Renal cortex interstitium (tissue), 11 donors: ENCODE measurements around the gene PDE9A. TPM values are rescaled to one million over a fixed set of nuclear protein-coding genes. Genes with fewer than 3 reads are reported as not detected.
"Not testable (repeated sequence)": the region's sequence is repeated elsewhere in the genome, so short reads cannot be mapped to it uniquely, and the experiment has no call there.

ENCODE experiments used
- DNase-seq, 11 donors: peaks; one replicate each; pipeline ENCODE4 v3.0.0-alpha.2; 2013; ENCODE audit warnings: low read depth in 9 of 11, low spot score in 4 of 11; ENCODE audit errors: extremely low read depth in 1 of 11
- polyA plus RNA-seq, 3 donors: library from polyadenylated mRNA; unstranded; fragments of 120-200 nt; gene quantifications; one replicate each; pipeline ENCODE4 v1.2.1, GENCODE V29; 2013; ENCODE audit not compliant: insufficient read length in 3 of 3

The PDE9A gene
- polyA plus RNA-seq, 3 donors, result 37.5 to 54.3 (median 43.1) TPM

DNA sequence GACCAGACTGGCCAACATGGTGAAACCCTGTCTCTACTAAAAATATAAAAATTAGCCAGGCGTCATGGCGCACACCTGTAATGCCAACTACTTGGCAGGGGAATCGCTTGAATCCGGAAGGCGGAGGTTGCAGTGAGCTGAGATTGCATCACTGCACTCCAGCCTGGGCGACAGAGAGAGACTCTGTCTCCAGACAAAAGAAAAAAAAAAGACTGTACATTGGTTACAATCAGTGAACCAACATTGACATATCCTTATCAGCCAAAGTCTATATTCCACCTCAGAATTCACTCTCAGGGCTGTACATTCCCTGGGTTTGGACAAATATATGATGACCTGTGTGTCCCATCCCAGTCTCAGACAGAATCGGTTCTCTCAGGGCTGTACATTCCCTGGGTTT, 62.0 kb downstream of the PDE9A start:
- DNase-seq, result not testable (repeated sequence)

DNA sequence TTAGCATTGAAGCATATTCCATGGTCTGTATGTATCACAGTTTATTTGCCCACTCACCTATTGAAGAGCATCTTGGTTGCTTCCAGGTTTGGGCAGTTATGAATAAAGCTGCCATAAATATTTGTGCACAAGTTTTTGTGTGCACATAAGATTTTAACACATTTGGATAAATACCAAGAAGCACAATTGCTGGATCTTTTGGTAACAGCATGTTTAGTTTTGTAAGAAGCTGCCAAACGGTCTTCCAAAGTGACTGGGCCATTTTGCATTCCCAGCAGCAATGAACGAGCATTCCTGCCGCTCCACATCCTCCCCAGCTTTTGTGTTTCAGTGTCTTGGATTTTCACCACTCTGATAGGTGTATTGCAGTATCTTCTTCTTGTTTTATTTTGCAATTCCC, 62.7 kb downstream of the PDE9A start:
- DNase-seq, result no peak

DNA sequence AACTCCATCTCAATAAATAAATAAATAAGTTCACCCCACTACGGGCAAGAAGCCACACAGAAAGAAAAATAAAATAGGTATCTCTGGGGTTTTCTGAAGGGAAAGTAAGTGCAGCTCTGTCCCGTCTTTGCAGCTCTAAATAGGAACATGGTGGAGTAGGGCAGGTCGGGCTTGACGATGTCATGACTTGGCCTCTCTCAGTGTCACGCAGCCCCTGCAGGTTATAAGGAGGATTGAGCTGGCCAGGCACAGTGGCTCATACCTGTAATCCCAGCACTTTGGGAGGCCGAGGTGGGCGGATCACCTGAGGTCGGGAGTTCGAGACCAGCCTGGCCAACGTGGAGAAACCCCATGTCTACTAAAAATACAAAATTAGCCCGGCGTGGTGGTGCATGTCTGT, 67.1 kb downstream of the PDE9A start:
- DNase-seq, result not testable (repeated sequence)

DNA sequence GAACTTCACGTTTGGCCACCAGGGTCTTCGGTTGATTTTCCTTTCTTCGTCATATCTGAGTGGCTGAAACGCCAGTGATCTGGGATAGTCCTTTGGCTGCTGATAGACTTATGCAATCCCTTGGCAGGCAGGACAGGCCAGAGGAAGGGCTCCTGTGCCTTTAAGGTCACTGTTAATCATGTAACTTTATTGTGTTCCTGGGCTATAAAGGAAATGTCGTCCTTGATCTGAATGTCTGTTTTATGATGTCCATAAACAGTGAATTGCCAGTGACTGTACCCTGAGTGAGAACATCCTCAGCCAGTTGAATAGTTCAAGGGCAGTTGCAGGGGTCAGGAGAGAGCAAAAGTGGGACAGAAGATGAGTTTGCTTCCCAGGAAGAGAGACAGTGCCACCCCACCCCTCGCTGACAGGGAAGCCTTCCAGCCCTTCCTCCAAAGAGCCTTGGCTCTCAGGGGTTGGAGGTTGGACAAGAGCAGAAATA, 68.0 kb downstream of the PDE9A start:
- DNase-seq, result peak in 1 of 11 donors; percentile 19

DNA sequence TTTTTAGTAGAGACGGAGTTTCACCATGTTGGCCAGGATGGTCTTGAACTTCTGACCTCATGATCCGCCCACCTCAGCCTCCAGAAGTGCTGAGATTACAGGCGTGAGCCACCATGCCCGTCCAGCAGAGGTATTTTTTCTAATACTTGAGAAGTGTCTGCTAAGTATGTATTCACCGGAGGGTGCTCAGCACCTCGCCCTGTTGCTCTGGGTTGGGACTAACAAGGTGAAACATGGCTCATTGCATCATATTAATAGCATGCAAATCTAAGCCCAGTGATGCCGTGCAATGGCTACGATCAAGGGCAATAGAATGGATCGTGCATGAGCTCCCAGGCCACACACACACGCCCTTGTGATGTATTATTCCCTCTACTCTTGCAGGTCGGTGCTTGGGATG, 68.7 kb downstream of the PDE9A start:
- no peak for DNase-seq

DNA sequence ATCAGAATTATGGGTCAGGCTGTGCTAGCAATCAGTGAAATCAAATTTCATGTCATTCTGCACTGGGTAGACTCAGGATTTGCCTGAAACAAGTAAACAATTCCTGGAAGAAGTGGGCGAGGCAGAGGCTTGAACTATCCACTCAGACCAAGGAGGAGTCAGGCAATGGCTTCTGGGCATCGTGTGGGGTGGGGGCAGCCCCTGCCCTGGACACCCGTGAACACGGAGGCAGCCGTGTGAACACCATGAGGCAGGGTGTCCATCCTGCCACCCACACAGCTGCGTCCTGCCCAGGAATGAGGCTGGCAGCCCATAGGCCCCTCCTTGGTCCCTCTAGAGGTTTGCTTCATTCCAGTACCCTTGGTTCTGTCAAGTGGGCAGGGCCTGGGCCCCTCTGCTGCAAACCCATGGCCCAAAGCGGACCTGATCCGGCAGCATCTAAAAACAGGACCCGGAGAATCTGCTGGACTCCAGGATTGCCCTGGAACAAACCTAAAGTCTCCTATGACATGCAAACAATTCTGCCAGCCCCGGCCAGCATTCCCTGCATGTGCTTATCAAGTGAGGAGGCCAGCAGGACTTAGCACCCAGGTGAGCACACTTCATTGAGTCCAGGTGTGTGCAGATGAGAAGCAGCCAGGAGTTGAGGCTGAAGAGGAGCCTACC, 69.5 kb downstream of the PDE9A start:
- DNase-seq, result no peak

DNA sequence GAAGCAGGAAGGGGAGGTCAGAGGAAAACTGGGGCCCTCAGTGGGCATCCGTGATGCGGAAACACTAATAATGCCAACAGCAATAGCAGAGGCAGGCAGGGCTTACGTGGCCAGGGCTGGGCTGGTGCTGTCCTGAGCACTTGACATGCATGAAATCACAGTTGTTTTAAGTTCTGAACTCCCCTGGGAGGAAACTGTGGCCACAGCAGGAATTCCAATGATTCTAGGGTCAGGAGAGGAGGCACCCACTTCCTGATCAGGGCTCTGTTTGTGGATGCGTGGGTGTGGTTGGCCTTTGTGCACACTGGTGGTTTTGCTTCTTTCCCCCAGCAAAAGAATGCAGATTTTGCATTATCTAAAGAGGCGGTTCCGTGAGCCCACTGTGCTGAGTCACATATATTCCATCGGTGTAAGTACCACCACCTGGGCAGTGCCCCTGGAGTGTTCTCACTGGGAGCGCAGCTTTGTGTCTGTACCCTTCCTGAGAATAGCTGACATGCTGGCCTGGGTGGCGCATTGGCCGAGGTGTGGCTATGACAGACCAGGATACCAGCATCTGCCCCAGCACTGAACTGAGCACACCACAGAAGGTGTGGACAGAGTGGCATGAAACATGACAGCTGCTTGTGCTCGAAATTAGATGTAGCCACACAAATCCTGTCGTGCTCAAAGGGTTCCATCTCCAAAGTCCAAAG, 71.0 kb downstream of the PDE9A start:
- peak in 2 of 11 donors; percentile 50 to 65 for DNase-seq

DNA sequence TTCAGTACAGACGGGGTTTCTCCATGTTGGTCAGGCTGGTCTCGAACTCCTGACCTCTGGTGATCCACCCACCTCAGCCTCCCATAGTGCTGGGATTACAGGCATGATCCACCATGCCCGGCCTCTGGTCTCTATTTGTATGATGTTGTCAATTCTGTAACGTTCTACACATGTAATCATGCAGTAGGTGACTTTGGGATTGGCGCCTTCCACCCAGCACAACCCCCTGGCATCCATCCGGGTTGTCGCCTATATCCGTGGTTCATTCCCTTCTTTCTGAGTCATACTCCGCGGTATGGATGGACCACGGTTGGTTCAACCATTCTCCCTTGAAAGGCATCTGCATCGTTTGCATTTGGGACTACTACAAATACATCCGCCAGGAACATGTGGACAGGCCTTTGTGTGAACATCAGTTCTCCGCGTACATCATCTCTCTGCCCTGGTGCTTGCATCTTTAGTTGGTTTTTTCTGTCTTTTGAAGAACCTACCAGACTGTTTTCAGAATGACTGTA, 72.1 kb downstream of the PDE9A start:
- no peak for DNase-seq

DNA sequence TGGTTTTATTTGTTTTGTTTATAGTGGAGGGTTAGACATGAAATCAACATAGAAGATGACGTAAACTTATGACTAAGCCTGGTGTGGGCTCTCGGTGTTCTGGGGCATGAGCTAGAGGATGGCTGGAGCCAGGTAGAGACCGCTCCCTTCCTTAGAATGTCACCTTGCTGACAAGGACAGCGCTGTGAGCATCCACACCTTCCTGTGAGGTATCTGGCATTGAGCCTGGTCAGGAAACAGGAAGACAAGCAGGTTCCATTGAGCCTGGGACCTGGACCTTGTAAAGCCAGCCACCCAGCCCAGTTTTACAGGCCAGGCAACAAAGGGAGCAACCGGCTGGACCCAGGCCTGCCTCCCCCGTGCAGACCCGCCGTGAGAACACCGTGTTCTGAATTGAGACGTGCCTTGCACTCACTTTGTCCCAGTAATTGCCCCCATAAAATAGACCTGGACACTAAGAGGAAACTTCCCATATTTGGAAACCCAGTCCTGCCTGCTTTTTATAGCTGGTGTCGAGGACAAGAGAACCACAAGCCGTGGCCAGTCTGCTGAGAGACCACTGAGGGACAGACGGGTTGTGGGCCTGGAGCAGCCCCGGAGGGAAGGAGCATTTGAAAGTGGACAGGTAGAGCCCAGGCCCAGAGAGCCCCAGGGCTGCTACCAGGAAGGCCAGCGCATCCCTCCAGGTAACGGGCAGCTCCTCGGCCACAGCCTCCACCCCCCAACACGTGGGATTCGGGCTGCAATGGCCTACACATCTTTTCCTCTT, 78.0 kb downstream of the PDE9A start:
- no peak for DNase-seq

DNA sequence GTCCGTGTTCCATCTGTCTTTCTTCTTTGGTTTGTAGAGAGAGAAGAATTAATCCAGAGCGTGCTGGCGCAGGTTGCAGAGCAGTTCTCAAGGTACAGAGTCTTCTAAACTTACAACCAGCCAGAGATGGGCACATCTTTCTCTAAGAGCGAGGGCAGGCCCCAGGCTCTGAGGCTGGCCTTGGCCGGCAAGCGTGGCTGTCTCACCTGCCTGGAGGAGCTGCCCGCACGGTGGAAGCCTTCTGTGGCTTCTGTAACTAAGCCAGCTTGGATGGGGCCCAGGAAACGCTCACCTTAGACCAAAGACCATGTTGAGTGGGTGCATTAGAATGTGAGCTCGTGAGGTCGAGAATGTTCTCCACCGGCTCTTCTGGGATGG, 78.6 kb downstream of the PDE9A start:
- no peak for DNase-seq

DNA sequence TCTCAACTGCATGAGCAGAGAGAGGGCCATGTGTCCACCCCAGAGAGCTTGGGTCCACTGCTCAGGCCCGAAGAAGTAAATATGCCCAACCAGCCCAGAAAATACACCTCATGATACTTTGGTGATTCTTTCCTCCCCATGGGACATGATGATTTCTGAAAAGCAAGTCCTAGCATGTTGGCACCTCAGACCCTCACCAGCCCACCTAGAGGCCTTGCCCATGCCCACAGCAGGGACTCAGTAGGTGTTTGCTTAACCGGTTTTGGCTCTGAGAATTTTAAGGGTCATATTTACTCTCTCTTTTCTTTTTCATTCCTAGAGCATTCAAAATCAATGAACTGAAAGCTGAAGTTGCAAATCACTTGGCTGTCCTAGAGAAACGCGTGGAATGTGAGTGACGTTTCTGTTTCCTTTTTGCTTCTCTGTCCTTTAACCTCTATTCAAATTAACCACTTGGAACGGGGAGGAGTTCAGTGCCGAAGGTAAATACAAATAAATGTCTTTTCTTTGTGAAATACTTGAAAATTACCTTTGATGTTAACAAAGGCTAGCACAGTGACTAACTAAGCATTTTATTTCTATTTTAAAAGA, 79.7 kb downstream of the PDE9A start:
- peak in 3 of 11 donors; percentile 15 to 46 (median 21) for DNase-seq

DNA sequence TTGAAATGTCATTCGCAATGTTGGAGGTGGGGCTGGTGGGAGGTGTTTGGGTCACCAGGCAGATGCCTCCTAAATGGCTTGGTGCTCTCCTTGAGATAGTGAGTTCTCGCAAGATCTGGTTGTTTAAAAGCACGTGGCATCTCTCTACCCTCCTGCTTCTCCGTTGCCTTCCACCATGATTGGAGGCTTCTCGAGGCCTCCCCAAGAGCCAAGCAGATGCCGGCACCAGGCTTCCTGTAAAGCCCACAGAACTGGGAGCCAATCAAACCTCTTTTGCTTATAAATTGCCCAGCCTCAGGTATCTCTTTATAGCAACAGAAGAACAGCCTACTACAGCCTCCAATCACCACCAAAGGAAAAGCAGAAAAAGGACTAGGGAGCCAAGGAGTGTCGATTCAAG, 80.5 kb downstream of the PDE9A start:
- no peak for DNase-seq

DNA sequence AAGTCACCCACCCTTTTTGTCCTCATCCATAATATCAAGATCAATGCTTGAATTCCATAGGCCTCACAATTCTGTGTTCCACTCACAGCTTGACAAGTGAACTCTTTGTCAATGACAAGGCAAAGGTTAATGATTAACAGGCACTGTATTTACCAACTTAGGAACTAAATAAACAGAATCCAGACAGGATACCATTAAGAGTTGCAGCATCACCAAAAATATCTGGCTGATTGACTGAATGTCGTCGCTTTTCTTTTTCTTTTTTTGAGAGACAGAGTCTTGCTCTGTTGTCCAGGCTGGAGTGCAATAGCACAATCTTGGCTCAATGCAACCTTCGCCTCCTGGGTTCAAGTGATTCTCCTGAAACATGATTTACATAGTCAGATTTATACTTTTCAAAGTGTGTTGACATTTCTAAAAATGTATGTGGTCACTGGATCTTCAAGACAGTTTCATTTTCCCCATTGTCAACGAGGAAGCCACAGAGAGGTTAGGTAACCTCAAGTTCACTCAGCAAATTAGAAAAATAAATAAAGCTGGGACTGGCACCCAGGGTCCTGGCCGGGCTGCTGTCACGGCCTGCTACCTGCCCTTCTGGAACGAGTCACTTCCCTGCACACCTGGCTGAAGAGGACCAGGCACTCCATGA, 81.0 kb downstream of the PDE9A start:
- no peak for DNase-seq

DNA sequence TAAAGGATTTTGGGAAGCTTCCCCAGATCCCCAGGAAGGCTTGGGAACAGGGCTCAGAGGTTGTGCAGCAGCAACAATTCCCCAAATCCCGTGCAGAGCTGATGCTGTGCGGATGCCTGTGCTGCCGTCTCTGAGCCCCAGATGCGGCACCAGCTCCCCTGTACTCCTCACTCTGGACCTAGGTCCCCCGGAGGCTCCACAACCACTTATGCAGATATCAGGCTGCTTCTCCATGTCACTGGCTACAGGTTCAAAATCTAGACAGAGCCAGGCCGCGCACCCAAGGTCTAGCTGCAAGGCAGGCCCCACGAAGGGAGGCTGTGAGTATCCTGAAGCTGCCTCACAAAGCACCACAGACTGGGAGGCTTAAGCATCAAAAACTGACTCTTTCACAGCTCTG, 81.6 kb downstream of the PDE9A start:
- no peak for DNase-seq

DNA sequence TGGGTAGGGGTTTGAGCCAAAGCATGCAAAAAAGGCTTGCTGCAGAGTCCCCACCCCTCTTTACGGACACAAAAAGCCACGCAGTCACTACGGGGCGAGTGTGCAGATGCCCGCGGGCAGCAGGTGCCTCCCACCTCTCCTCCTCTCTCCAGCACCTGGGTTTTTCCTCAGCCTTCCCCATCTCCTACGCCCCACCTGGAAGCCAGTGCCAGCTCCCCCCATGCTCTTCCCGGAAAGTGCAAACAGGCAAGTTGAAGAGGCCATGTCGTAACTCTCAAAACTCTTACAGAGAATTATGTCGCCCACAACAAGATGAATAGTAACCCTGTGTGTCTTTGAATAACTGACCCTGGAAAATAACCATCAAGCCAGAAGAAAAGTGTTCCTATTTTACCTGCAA, 82.5 kb downstream of the PDE9A start:
- no peak for DNase-seq

DNA sequence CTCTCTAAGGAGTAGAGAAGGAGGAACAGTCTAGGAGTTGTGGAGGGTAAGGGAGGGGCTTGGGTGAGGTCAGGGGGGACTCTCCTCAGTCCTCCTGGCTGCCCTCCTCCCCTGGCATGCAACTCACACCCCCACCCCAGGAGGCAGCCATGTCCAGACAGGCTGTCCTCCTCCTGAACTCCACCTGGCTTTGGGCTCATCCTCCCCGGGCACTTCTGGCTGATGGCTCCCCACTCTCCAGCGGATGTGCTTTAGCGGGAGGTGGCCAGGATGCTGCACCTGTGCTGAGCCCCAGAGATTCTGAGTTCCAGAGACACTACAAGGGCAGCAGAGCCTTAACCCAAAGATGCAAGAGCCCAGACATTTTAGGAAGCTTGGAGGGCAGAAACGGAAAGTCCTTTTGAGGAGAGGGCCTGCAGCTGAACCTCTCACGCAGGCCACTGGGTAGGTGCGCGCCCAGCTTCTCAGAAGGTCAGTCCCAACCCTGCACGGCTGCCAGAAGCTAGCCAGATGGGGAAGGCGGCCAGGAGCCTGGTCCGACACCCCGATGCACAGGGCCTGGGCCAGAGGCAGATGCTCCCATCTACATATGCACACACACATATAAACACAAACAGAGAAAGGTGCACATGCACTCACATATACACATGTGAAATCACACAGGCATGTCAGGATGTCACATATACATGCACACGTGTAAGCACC, 83.4 kb downstream of the PDE9A start:
- DNase-seq, result no peak

DNA sequence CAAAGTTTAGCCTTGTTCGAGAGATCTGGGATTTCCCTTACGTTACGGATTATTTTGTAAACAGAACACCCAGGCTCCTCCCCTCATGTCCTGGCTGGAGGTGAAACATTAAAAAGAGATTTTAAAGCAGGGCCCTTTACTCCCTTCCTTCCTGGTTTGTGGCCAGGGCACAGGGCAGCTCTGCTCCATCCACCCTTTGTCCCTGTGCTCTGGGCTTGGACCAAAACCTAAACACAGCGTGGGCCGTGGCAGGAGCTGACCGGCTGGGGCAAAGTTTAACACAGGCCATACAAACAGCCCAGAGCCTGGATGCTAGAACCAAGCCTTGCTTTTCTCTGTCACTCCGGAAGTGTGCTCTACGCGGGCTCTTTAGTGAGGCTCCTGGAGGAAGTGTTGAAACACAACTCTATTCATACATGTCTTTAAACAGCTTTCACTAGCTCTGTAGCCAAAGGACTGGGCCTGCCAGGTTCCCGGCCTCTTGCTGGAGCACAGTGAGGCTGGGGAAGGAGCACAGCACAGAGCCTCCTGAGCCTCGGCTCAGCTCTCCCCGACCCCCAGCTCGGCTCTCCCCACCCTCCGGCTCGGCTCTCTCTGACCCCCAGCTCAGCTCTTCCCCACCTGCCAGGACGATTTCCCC, 84.7 kb downstream of the PDE9A start:
- peak in 2 of 11 donors; percentile 13 to 43 for DNase-seq
